Esophagus squamous epithelium (tissue), 5 donors: ENCODE data around the gene LHX4. TPM values are rescaled to one million over a fixed set of nuclear protein-coding genes. Genes with fewer than 3 reads are reported as not detected.

Experiments
- DNase-seq: peaks from one replicate; lab custom pipeline; 2025; lab: John Stamatoyannopoulos, UW
- H3K27ac ChIP-seq, 4 donors: fragments of 200-600 bp; sonication (generic); one replicate each; pipeline ENCODE4 v1.5.1; 2016 to 2019; ENCODE audit warnings: mild to moderate bottlenecking in 1 of 4
- H3K27me3 ChIP-seq, 4 donors: fragments of 200-600 bp; sonication (generic); 1 replicate in 3 of 4; 2 replicates in 1 of 4; pipeline versions ENCODE4 v1.5.1 to v1.6.0; 2017 to 2021; ENCODE audit warnings: antibody characterized with exemption in 1 of 4
- H3K36me3 ChIP-seq, 3 donors: fragments of 200-600 bp; sonication (generic); one replicate each; pipeline ENCODE4 v1.5.1; 2016 to 2019
- H3K4me1 ChIP-seq, 3 donors: fragments of 200-600 bp; sonication (generic); one replicate each; pipeline ENCODE4 v1.5.1; 2017 to 2019
- H3K4me3 ChIP-seq, 4 donors: fragments of 200-600 bp; sonication (generic); 1 replicate in 3 of 4; 2 replicates in 1 of 4; pipeline ENCODE4 v1.5.1; 2016 to 2019; ENCODE audit warnings: mild to moderate bottlenecking in 2 of 4, moderate library complexity in 1 of 4
- H3K9me3 ChIP-seq, 3 donors: fragments of 200-600 bp; sonication (generic); one replicate each; pipeline ENCODE4 v1.5.1; 2016 to 2019
- POLR2A ChIP-seq, 4 donors: fragments of 450-650 bp; IDR thresholded peaks; one replicate each; pipeline ENCODE4 v1.6.1; 2017; ENCODE audit warnings: antibody characterized with exemption in 4 of 4, mild to moderate bottlenecking in 4 of 4, moderate library complexity in 3 of 4
- WGBS, 2 donors: methylation state at CpG; one replicate each; pipeline ENCODE4 v1.1.5; 2018; 5-methylcytosine and 5-hydroxymethylcytosine counted together
- intact Hi-C: fragments of 100-400 bp; cut with DNase I; formaldehyde crosslinking; loops from one replicate; pipeline ENCODE4 v1.15.0; 2022
- total RNA-seq, 4 donors: library from RNA; depleted of rRNA; stranded (reverse); fragments of >200 nt; gene quantifications; one replicate each; pipeline ENCODE4 v1.1.0, GENCODE V29; 2016
- TF ChIP-seq, protein P1 (sequence below), 6 experiments: fragments of 450-650 bp in 4 of 6; fragments of 200-600 bp in 2 of 6; sonication (generic) in 2 of 6; IDR thresholded peaks; one replicate each; pipeline ENCODE4 v1.5.1; 2016 to 2019; ENCODE audit warnings: antibody characterized with exemption in 6 of 6, mild to moderate bottlenecking in 4 of 6, moderate library complexity in 4 of 6
- donor health status: DM: yes; HTN: yes; CAD: no.

The LHX4 gene
- total RNA-seq, 4 donors from 2014 or later = 0.18 to 0.38 TPM; not detected in 2

DNA sequence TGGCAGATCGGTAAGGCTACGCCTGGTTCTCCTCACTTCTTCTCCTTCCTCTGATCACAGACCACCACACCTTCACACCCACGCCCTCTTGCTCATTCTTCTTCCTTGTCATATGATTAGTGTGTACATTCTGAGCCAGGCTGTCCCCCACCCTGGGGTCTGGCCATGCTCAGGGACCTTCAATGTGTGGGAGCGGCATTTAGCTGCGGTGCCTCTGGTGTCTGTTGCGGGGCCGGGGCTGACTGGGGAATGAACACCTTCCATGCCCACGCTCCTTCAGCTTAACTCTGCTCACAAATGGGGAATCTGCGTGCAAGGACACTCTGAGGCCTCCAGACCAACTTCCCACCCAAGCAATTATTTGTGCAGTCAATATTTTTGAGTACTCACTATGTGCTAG, 46.0 kb upstream of the LHX4 start:
- H3K27me3 ChIP-seq = no peaks in the 10 kb centered on the region
- no peak overlapping the region for H3K4me3 ChIP-seq
- intact Hi-C loops = loop anchor here (10.0 kb wide), 2 partner anchors 301 to 319 kb away; no protein-coding TSS in a partner anchor
- no peaks in the 10 kb centered on the region for H3K4me1 ChIP-seq
- peaks cover 15 to 100% (median 18%) of the 10 kb centered on the region in 3 donors for H3K36me3 ChIP-seq
- no peak for DNase-seq
- no peak for TF ChIP-seq POLR2A (IDR thresholded peaks at IDR 0.05)
- TF ChIP-seq, protein P1, sequence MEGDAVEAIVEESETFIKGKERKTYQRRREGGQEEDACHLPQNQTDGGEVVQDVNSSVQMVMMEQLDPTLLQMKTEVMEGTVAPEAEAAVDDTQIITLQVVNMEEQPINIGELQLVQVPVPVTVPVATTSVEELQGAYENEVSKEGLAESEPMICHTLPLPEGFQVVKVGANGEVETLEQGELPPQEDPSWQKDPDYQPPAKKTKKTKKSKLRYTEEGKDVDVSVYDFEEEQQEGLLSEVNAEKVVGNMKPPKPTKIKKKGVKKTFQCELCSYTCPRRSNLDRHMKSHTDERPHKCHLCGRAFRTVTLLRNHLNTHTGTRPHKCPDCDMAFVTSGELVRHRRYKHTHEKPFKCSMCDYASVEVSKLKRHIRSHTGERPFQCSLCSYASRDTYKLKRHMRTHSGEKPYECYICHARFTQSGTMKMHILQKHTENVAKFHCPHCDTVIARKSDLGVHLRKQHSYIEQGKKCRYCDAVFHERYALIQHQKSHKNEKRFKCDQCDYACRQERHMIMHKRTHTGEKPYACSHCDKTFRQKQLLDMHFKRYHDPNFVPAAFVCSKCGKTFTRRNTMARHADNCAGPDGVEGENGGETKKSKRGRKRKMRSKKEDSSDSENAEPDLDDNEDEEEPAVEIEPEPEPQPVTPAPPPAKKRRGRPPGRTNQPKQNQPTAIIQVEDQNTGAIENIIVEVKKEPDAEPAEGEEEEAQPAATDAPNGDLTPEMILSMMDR (IDR thresholded peaks at IDR 0.05) = no peak
- H3K9me3 ChIP-seq = no peaks in the 10 kb centered on the region
- WGBS, 2 donors = 90 to 92% methylated on average over 8 to 9 of the region's 9 CpGs
- no peak overlapping the region for H3K27ac ChIP-seq

DNA sequence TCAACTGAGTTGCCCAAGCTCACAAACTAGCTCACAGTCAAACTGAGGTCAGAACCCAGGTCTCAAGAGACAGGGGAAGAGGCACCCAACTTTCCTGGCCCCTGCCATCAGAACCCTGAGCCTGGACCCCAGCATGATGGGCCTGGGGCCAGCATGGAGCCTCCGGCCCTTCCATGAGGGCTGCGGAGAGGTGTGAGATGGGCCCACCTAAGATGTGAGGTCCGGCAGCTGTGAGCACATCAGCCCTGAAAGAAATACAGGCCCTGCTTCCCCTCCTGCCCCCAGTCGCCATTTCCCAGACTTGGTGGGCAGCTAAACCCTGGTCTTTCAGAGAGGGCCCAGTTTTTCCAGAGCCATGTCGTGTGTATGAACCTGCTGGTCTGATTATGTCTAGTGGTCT, 44.8 kb upstream of the LHX4 start:
- H3K27ac ChIP-seq = no peak overlapping the region
- H3K27me3 ChIP-seq = no peaks in the 10 kb centered on the region
- intact Hi-C loops = loop anchor here (10.0 kb wide), 2 partner anchors 300 to 320 kb away; no protein-coding TSS in a partner anchor
- DNase-seq = no peak
- no peaks in the 10 kb centered on the region for H3K4me1 ChIP-seq
- TF ChIP-seq, protein P1 (IDR thresholded peaks at IDR 0.05) = no peak
- no peak for TF ChIP-seq POLR2A (IDR thresholded peaks at IDR 0.05)
- H3K36me3 ChIP-seq = peaks cover 15 to 100% (median 18%) of the 10 kb centered on the region in 3 donors
- no peaks in the 10 kb centered on the region for H3K9me3 ChIP-seq
- 80 to 88% methylated on average over 1 to 4 of the region's 5 CpGs for WGBS, 2 donors
- no peak overlapping the region for H3K4me3 ChIP-seq

DNA sequence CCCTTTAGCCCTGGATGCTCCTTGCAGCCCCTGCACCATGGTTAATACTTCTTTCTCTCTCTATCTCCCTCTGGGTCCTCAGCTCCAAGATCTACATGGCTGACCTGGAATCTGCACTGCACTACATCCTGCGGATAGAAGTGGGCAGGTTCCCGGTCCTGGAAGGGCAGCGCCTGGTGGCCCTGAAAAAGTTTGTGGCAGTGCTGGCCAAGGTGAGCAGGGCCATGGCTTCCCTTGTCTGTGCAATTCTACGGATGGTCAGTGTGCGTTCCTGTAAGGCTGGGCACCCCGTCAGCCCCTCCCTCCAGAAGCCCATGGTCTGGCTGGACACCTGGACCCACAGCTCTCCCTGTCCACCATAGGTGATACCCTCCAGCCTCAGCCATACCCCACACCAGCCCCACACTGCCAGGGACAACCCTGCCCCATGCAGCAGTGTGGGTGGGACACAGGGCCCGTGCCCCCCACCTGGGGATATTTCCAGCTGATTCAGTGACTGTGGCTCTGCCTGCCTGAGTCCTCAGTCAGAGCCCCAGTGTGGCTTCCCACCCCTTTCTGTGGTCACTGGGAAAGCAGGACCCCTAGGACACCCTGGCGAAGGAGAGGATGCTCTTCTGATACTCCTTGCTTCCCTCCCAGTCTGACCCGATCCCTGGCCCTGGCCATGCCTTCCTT, 44.0 kb upstream of the LHX4 start:
- no peak overlapping the region for H3K27ac ChIP-seq
- WGBS, 2 donors = 80 to 91% methylated on average over 3 to 6 of the region's 9 CpGs
- no peak for TF ChIP-seq POLR2A (IDR thresholded peaks at IDR 0.05)
- TF ChIP-seq, protein P1 (IDR thresholded peaks at IDR 0.05) = no peak
- H3K4me3 ChIP-seq = no peak overlapping the region
- no peaks in the 10 kb centered on the region for H3K4me1 ChIP-seq
- H3K36me3 ChIP-seq = peaks cover 15 to 100% (median 23%) of the 10 kb centered on the region in 3 donors
- H3K9me3 ChIP-seq = no peaks in the 10 kb centered on the region
- H3K27me3 ChIP-seq = no peaks in the 10 kb centered on the region
- no peak for DNase-seq
- intact Hi-C loops = loop anchor here (10.0 kb wide), 2 partner anchors 299 to 321 kb away; no protein-coding TSS in a partner anchor

DNA sequence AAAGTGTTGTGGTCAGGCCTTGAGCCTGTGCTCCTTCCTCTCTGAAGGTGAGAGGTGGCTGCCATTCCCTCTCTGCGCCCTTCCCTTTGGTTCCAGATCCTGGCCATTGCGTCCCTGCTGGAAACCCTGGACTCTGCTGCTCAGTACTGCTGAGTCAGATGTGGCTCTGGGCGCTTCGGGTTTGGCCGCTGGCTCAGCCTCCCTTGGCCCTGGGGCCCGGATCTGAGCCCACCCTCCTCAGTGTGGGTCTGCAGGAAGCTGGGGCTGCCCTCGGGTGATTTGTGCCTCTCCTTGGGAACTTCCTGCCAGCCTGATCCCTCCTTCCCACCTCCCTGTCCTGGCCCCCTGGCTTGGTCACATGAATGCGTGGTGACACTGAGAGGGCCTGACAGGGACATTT, 43.2 kb upstream of the LHX4 start:
- TF ChIP-seq, protein P1 (IDR thresholded peaks at IDR 0.05) = no peak
- intact Hi-C loops = loop anchor here (10.0 kb wide), 2 partner anchors 298 to 322 kb away; no protein-coding TSS in a partner anchor
- H3K9me3 ChIP-seq = no peaks in the 10 kb centered on the region
- no peak overlapping the region for H3K27ac ChIP-seq
- H3K4me1 ChIP-seq = no peaks in the 10 kb centered on the region
- peaks cover 15 to 100% (median 26%) of the 10 kb centered on the region in 3 donors for H3K36me3 ChIP-seq
- H3K4me3 ChIP-seq = no peak overlapping the region
- DNase-seq = no peak
- WGBS, 2 donors = no CpG with 5 or more reads among the region's 8 CpGs
- no peaks in the 10 kb centered on the region for H3K27me3 ChIP-seq

DNA sequence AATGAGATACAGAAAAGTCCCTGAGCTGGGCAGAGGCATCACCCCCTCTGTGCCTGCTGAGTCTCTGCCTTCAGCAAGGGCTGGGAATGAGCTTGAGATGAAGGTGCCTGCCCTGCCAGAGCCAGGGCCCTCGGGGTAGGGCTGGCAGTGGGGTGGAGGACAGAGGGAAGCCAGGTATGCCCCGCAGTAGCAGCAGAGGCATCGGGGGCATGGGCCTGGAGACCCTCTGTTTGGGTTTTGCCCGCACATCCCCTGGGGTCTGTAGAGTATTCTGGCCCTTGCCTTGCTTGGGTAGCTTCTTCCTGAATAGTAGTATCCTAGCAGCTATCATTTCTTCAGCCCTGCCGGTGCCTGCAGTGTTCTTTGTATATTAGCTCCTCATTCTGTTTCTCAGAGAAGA, 42.4 kb upstream of the LHX4 start:
- intact Hi-C loops = loop anchor here (10.0 kb wide), 2 partner anchors 297 to 323 kb away; no protein-coding TSS in a partner anchor
- DNase-seq = no peak
- Histone ChIP-seq H3K9me3 (no peaks in the 10 kb centered on the region), H3K27ac (no peak overlapping the region), H3K4me3 (no peak overlapping the region), H3K27me3 (no peaks in the 10 kb centered on the region), H3K36me3 (peaks cover 9 to 100% (median 26%) of the 10 kb centered on the region in 3 donors), H3K4me1 (no peaks in the 10 kb centered on the region)
- WGBS, 2 donors = 96 to 100% methylated on average over 2 to 4 of the region's 5 CpGs
- TF ChIP-seq, protein P1 (IDR thresholded peaks at IDR 0.05) = no peak
- no peak for TF ChIP-seq POLR2A (IDR thresholded peaks at IDR 0.05)
